Sigmoid colon (tissue), 4 donors: ENCODE measurements around the gene ZNF391.

ENCODE experiments used
- EP300 ChIP-seq, 4 donors: sonication (generic); formaldehyde crosslinking; IDR thresholded peaks; one replicate each; pipeline ENCODE4 v1.6.1; 2017; ENCODE audit warnings: antibody characterized with exemption in 4 of 4
- POLR2A ChIP-seq, 2 donors: fragments of 450-650 bp; IDR thresholded peaks; one replicate each; pipeline ENCODE4 v1.6.1; 2016; ENCODE audit warnings: antibody characterized with exemption in 2 of 2, mild to moderate bottlenecking in 2 of 2, moderate library complexity in 2 of 2
- TF ChIP-seq, protein P1 (sequence below), 4 experiments: fragments of 450-650 bp in 3 of 4; fragments of 200-600 bp in 1 of 4; IDR thresholded peaks; one replicate each; pipeline ENCODE4 v1.5.1; 2016 to 2019; ENCODE audit warnings: antibody characterized with exemption in 4 of 4, mild to moderate bottlenecking in 3 of 4, moderate library complexity in 2 of 4

DNA sequence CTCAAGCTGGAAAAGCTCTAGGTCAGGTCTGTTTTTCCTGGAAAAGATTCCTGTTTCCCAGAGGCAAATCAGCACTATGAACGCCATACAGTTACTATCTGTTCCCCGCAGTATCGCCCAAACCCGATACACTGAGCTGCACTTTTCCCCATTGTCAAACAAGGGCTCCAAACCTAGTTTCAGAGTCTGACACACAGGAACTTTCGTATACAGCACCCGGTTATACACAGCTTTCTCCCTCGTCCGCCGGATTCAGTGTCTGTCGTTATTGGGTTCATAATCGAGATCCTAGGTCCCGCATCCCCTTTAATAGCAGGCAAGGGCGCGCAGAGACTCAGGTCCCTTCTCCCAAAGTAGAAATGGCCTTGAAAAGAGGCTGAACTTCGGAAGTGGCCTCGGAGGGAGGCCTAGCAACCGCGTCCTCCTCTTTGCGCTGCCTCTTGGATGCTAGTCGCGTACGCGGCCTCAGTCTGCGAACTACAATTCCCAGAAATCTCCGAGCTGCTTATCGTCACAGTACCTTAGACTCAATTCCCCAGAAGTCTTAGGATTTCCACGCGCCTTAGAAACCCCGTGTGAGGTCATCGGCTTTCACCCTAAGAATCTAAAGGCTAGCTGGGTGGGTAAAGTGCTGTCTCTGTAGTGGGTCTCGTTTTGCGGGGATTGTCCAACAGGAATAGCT lies 34.2 kb downstream of the ZNF391 start:
- TF ChIP-seq EP300 (IDR thresholded peaks at IDR 0.05) = no peak
- TF ChIP-seq, protein P1, sequence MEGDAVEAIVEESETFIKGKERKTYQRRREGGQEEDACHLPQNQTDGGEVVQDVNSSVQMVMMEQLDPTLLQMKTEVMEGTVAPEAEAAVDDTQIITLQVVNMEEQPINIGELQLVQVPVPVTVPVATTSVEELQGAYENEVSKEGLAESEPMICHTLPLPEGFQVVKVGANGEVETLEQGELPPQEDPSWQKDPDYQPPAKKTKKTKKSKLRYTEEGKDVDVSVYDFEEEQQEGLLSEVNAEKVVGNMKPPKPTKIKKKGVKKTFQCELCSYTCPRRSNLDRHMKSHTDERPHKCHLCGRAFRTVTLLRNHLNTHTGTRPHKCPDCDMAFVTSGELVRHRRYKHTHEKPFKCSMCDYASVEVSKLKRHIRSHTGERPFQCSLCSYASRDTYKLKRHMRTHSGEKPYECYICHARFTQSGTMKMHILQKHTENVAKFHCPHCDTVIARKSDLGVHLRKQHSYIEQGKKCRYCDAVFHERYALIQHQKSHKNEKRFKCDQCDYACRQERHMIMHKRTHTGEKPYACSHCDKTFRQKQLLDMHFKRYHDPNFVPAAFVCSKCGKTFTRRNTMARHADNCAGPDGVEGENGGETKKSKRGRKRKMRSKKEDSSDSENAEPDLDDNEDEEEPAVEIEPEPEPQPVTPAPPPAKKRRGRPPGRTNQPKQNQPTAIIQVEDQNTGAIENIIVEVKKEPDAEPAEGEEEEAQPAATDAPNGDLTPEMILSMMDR (IDR thresholded peaks at IDR 0.05) = no peak
- TF ChIP-seq POLR2A (IDR thresholded peaks at IDR 0.05) = no peak
